K562 (cell line): ENCODE measurements around the gene RITA1. TPM values are rescaled to one million over a fixed set of nuclear protein-coding genes. Genes with fewer than 3 reads are reported as not detected.

Experiments
- GABPB2 ChIP-seq: fragments of 250-450 bp; sonication (Bioruptor Pico); conservative IDR thresholded peaks from 2 replicates; pipeline ENCODE4 v1.5.1; 2021; ENCODE audit warnings: mild to moderate bottlenecking
- JUN ChIP-seq, 2 experiments: sonication (generic) in 1 of 2; formaldehyde crosslinking in 1 of 2; IDR thresholded peaks; 2 replicates each; pipeline versions ENCODE4 v1.6.1 to v1.8.0; 2012 to 2022; ENCODE audit warnings: borderline replicate concordance in 2 of 2, mild to moderate bottlenecking in 2 of 2, improper control_type of control experiment in 1 of 2, low read depth in 1 of 2, low read length in 1 of 2, missing genetic modification reagents in 1 of 2
- RBM25 ChIP-seq: fragments of 200-400 bp; formaldehyde crosslinking; IDR thresholded peaks from 2 replicates; pipeline ENCODE4 v1.6.1; 2018; ENCODE audit warnings: low read length, low read depth, moderate library complexity; ENCODE audit not compliant: severe bottlenecking
- SAFB ChIP-seq: fragments of 200-400 bp; formaldehyde crosslinking; IDR thresholded peaks from 2 replicates; pipeline ENCODE4 v1.6.1; 2017; ENCODE audit warnings: low read depth, low read length, borderline replicate concordance
- SREBF2 ChIP-seq: sonication (generic); formaldehyde crosslinking; IDR thresholded peaks from 2 replicates; pipeline ENCODE4 v1.4.0; 2020; ENCODE audit warnings: mild to moderate bottlenecking, missing genetic modification reagents
- TBP ChIP-seq: optimal IDR thresholded peaks from 2 replicates; pipeline ENCODE3; 2011; ENCODE audit warnings: low read depth, low read length, improper control_type of control experiment
- U2AF2 ChIP-seq: fragments of 200-400 bp; formaldehyde crosslinking; optimal IDR thresholded peaks from 2 replicates; pipeline ENCODE3; 2017; ENCODE audit warnings: low read depth, mild to moderate bottlenecking, low read length
- ZNF133 ChIP-seq: fragments of 250-450 bp; sonication (Bioruptor Pico); IDR thresholded peaks from 2 replicates; pipeline ENCODE4 v1.4.0; 2020; ENCODE audit warnings: mild to moderate bottlenecking
- polyA plus RNA-seq, 8 experiments: library from polyadenylated mRNA; depleted of rRNA in 4 of 8; stranded (reverse) in 5 of 8; unstranded in 3 of 8; fragments of >200 nt; fragmentation: Nextera tagmentation in 2 of 8; fragmentation: Illumina TruSeq in 1 of 8; extraction: Ambion mirVana in 2 of 8; extraction: Trizol in 1 of 8; gene quantifications; 2 replicates each; pipeline versions ENCODE4 v1.2.1 to v1.2.3, GENCODE V29; 2011 to 2014; ENCODE audit warnings: inconsistent platforms in 1 of 8, missing spikeins in 1 of 8
- total RNA-seq, 7 experiments: library from RNA; depleted of rRNA in 6 of 7; stranded (reverse); fragments of >200 nt in 6 of 7; fragmentation: Illumina TruSeq in 2 of 7; extraction: Trizol in 2 of 7; gene quantifications; 2 replicates each; pipeline versions ENCODE4 v1.2.1 to v1.2.3, GENCODE V29; 2011 to 2021; ENCODE audit warnings: low replicate concordance in 1 of 7
- TF ChIP-seq, protein P1 (sequence below): fragments of 450-650 bp; formaldehyde crosslinking; IDR thresholded peaks from 2 replicates; pipeline ENCODE4 v1.4.0; 2022; ENCODE audit warnings: mild to moderate bottlenecking, moderate library complexity
- TF ChIP-seq, protein P2 (sequence below): fragments of 450-650 bp; IDR thresholded peaks from 2 replicates; pipeline ENCODE4 v1.6.1; 2014; ENCODE audit warnings: low read depth, mild to moderate bottlenecking, moderate library complexity, borderline replicate concordance
- TF ChIP-seq, protein P3 (sequence below): fragments of 250-450 bp; sonication (Bioruptor Pico); IDR thresholded peaks from 2 replicates; pipeline ENCODE4 v1.4.0; 2020
- TF ChIP-seq, protein P4 (sequence below), 2 experiments: IDR thresholded peaks in 1 of 2; conservative IDR thresholded peaks in 1 of 2; 2 replicates each; pipeline ENCODE4 v1.6.1; 2016; ENCODE audit warnings: low read depth in 2 of 2, mild to moderate bottlenecking in 1 of 2, missing compliant biosample characterization in 1 of 2, missing genetic modification characterization in 1 of 2, moderate library complexity in 1 of 2
- TF ChIP-seq, protein P5 (sequence below): sonication (generic); formaldehyde crosslinking; IDR thresholded peaks from 2 replicates; pipeline ENCODE4 v1.8.0; 2022; ENCODE audit warnings: missing genetic modification reagents, mild to moderate bottlenecking, borderline replicate concordance
- TF ChIP-seq, protein P6 (sequence below): fragments of 250-450 bp; sonication (Bioruptor Pico); IDR thresholded peaks from 2 replicates; pipeline ENCODE4 v1.4.0; 2020; ENCODE audit warnings: mild to moderate bottlenecking, moderate library complexity

RITA1 gene
- total and polyA plus RNA-seq, 9 of the 15 experiments (the other 6 are each of a cell fraction or from before 2014, with no cell fraction given), result 2.8 to 40.4 (median 18.0) TPM

DNA sequence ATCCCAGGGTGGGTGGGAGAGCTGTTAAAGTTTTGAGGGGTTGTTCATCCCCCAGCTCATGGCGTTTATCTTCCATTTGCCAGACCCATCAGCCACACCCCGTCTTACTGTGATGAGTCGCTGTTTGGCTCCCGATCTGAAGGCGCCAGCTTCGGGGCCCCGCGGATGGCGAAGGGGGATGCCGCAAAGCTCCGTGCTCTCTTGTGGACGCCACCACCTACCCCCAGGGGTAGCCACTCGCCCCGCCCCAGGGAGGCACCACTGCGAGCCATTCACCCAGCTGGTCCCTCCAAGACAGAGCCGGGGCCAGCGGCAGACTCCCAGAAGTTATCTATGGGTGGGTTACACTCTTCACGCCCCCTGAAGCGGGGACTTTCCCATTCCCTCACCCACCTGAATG lies 5.7 kb downstream of the RITA1 start (continued):
- TF ChIP-seq U2AF2 (no peak), SAFB (no peak), ZNF133 (CRISPR knock-in tag) (no peak), SREBF2 (CRISPR knock-in tag) (no peak), RBM25 (no peak), JUN (IDR thresholded peaks at IDR 0.05; ENCODE audit: borderline replicate concordance, low read depth, low read length) (no peak), JUN (CRISPR knock-in tag; IDR thresholded peaks at IDR 0.05; ENCODE audit: borderline replicate concordance) (no peak), GABPB2 (CRISPR knock-in tag) (no peak), TBP (no peak)
- TF ChIP-seq, protein P1, sequence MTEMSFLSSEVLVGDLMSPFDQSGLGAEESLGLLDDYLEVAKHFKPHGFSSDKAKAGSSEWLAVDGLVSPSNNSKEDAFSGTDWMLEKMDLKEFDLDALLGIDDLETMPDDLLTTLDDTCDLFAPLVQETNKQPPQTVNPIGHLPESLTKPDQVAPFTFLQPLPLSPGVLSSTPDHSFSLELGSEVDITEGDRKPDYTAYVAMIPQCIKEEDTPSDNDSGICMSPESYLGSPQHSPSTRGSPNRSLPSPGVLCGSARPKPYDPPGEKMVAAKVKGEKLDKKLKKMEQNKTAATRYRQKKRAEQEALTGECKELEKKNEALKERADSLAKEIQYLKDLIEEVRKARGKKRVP (CRISPR knock-in tag), result no peak
- TF ChIP-seq, protein P2, sequence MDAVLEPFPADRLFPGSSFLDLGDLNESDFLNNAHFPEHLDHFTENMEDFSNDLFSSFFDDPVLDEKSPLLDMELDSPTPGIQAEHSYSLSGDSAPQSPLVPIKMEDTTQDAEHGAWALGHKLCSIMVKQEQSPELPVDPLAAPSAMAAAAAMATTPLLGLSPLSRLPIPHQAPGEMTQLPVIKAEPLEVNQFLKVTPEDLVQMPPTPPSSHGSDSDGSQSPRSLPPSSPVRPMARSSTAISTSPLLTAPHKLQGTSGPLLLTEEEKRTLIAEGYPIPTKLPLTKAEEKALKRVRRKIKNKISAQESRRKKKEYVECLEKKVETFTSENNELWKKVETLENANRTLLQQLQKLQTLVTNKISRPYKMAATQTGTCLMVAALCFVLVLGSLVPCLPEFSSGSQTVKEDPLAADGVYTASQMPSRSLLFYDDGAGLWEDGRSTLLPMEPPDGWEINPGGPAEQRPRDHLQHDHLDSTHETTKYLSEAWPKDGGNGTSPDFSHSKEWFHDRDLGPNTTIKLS, result no peak
- TF ChIP-seq, protein P3, sequence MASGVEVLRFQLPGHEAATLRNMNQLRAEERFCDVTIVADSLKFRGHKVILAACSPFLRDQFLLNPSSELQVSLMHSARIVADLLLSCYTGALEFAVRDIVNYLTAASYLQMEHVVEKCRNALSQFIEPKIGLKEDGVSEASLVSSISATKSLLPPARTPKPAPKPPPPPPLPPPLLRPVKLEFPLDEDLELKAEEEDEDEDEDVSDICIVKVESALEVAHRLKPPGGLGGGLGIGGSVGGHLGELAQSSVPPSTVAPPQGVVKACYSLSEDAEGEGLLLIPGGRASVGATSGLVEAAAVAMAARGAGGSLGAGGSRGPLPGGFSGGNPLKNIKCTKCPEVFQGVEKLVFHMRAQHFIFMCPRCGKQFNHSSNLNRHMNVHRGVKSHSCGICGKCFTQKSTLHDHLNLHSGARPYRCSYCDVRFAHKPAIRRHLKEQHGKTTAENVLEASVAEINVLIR (CRISPR knock-in tag), result no peak
- TF ChIP-seq, protein P4, sequence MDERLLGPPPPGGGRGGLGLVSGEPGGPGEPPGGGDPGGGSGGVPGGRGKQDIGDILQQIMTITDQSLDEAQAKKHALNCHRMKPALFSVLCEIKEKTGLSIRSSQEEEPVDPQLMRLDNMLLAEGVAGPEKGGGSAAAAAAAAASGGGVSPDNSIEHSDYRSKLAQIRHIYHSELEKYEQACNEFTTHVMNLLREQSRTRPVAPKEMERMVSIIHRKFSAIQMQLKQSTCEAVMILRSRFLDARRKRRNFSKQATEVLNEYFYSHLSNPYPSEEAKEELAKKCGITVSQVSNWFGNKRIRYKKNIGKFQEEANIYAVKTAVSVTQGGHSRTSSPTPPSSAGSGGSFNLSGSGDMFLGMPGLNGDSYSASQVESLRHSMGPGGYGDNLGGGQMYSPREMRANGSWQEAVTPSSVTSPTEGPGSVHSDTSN (CRISPR knock-in tag; IDR thresholded peaks at IDR 0.05; ENCODE audit: low read depth), result no peak
- TF ChIP-seq, protein P4 (tag; conservative IDR thresholded peaks at IDR 0.05; ENCODE audit: low read depth), result no peak
- TF ChIP-seq, protein P5, sequence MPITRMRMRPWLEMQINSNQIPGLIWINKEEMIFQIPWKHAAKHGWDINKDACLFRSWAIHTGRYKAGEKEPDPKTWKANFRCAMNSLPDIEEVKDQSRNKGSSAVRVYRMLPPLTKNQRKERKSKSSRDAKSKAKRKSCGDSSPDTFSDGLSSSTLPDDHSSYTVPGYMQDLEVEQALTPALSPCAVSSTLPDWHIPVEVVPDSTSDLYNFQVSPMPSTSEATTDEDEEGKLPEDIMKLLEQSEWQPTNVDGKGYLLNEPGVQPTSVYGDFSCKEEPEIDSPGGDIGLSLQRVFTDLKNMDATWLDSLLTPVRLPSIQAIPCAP, result no peak
- TF ChIP-seq, protein P6, sequence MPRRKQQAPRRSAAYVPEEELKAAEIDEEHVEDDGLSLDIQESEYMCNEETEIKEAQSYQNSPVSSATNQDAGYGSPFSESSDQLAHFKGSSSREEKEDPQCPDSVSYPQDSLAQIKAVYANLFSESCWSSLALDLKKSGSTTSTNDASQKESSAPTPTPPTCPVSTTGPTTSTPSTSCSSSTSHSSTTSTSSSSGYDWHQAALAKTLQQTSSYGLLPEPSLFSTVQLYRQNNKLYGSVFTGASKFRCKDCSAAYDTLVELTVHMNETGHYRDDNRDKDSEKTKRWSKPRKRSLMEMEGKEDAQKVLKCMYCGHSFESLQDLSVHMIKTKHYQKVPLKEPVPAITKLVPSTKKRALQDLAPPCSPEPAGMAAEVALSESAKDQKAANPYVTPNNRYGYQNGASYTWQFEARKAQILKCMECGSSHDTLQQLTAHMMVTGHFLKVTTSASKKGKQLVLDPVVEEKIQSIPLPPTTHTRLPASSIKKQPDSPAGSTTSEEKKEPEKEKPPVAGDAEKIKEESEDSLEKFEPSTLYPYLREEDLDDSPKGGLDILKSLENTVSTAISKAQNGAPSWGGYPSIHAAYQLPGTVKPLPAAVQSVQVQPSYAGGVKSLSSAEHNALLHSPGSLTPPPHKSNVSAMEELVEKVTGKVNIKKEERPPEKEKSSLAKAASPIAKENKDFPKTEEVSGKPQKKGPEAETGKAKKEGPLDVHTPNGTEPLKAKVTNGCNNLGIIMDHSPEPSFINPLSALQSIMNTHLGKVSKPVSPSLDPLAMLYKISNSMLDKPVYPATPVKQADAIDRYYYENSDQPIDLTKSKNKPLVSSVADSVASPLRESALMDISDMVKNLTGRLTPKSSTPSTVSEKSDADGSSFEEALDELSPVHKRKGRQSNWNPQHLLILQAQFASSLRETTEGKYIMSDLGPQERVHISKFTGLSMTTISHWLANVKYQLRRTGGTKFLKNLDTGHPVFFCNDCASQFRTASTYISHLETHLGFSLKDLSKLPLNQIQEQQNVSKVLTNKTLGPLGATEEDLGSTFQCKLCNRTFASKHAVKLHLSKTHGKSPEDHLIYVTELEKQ, result no peak
